ENCODE measurements around the gene ALKBH8.

The ALKBH8 gene

GRCh38 chr11:107457205-107457557 lies 108.4 kb downstream of the ALKBH8 start:
- Mint-ChIP-seq H3K27ac (peak overlapping the region; percentile 84), H3K27me3 (ENCODE audit: low read depth) (peaks cover 5% of the 10 kb centered on the region), H3K4me3 (peak overlapping the region; percentile 90)

GRCh38 chr11:107453594-107454286 lies 111.8 kb downstream of the ALKBH8 start:
- no peaks in the 10 kb centered on the region for H3K9me3 Mint-ChIP-seq
- peaks cover 14% of the 10 kb centered on the region for H3K36me3 Mint-ChIP-seq (ENCODE audit: low read depth)
- no peaks in the 10 kb centered on the region for H3K27me3 Mint-ChIP-seq (ENCODE audit: low read depth)
- H3K4me3 Mint-ChIP-seq: no peak overlapping the region
- peaks cover 23% of the 10 kb centered on the region for H3K4me1 Mint-ChIP-seq (ENCODE audit: low read depth)
- H3K27ac Mint-ChIP-seq: no peak overlapping the region

More at GRCh38 chr11:107457205-107457557, 108.4 kb downstream of the ALKBH8 start:
- Mint-ChIP-seq H3K9me3 (no peaks in the 10 kb centered on the region), H3K36me3 (ENCODE audit: low read depth) (peaks cover 8% of the 10 kb centered on the region), H3K4me1 (ENCODE audit: low read depth) (peaks cover 21% of the 10 kb centered on the region)
